Activated naive CD4-positive, alpha-beta T cell treated with anti-CD3 and anti-CD28 coated beads for 36 hours (primary cell): Measurements from ENCODE around the gene FLT4. TPM values are rescaled to one million over a fixed set of nuclear protein-coding genes. Genes with fewer than 3 reads are reported as not detected.

Source experiments
- CTCF ChIA-PET: fragments of 350-600 bp; sonication (Branson Sonifier 250); formaldehyde crosslinking; loops from one replicate; lab custom pipeline; 2021; ENCODE audit warnings: antibody characterized with exemption; lab: Charles Lee
- DNase-seq: peaks from one replicate; pipeline ENCODE4 v3.0.0-alpha.2; 2020
- H3K27ac Mint-ChIP-seq: one replicate; pipeline ENCODE4 v1.8.0; 2021; ENCODE audit warnings: mild to moderate bottlenecking, mixed read lengths
- H3K27me3 Mint-ChIP-seq: one replicate; pipeline ENCODE4 v1.8.0; 2021; ENCODE audit warnings: low read depth, mixed read lengths
- H3K36me3 Mint-ChIP-seq: one replicate; pipeline ENCODE4 v1.8.0; 2021; ENCODE audit warnings: low read depth, mixed read lengths
- H3K4me1 Mint-ChIP-seq: one replicate; pipeline ENCODE4 v1.8.0; 2021; ENCODE audit warnings: low read depth, mixed read lengths
- H3K4me3 Mint-ChIP-seq: one replicate; pipeline ENCODE4 v1.8.0; 2021; ENCODE audit warnings: mild to moderate bottlenecking, moderate library complexity, mixed read lengths
- H3K9me3 Mint-ChIP-seq: one replicate; pipeline ENCODE4 v1.8.0; 2021; ENCODE audit warnings: mixed read lengths
- intact Hi-C: fragments of 100-400 bp; cut with micrococcal nuclease; formaldehyde crosslinking; loops from one replicate; pipeline ENCODE4 v1.15.1; 2023
- total RNA-seq, 2 experiments: library from RNA; stranded (reverse); gene quantifications; one replicate each; pipeline ENCODE4 v1.2.3, GENCODE V29; 2021

Gene FLT4
- total RNA-seq, 2 experiments from 2014 or later = 1.5 to 2.7 TPM

- intact Hi-C loops = no loop called here
Measured at GRCh38 chr5:180627386-180628120, 21.8 kb downstream of the FLT4 start.

GRCh38 chr5:180626661-180627385 lies 22.6 kb downstream of the FLT4 start:
- intact Hi-C loops = no loop called here
- CTCF ChIA-PET = interaction anchor here (0.6 kb wide), 1 partner anchor 268 kb away, joined by 3 read pairs; no protein-coding TSS in a partner anchor
- no peaks in the 10 kb centered on the region for H3K27me3 Mint-ChIP-seq
- no peaks in the 10 kb centered on the region for H3K36me3 Mint-ChIP-seq
- peaks cover 14% of the 10 kb centered on the region for H3K4me1 Mint-ChIP-seq
- DNase-seq = no peak
- no peak overlapping the region for H3K27ac Mint-ChIP-seq
- no peaks in the 10 kb centered on the region for H3K9me3 Mint-ChIP-seq
- H3K4me3 Mint-ChIP-seq = no peak overlapping the region

More at GRCh38 chr5:180627386-180628120, 21.8 kb downstream of the FLT4 start:
- Mint-ChIP-seq H3K36me3 (no peaks in the 10 kb centered on the region), H3K27ac (no peak overlapping the region), H3K9me3 (no peaks in the 10 kb centered on the region), H3K4me3 (no peak overlapping the region), H3K4me1 (peaks cover 14% of the 10 kb centered on the region), H3K27me3 (no peaks in the 10 kb centered on the region)
- CTCF ChIA-PET = interaction anchor here (0.6 kb wide), 1 partner anchor 269 kb away, joined by 3 read pairs; no protein-coding TSS in a partner anchor
- DNase-seq = no peak

- DNase-seq = no peak
Measured at GRCh38 chr5:180625791-180626660, 23.4 kb downstream of the FLT4 start.

GRCh38 chr5:180625125-180625790 lies 24.1 kb downstream of the FLT4 start:
- no peak for DNase-seq
- Mint-ChIP-seq H3K27me3 (no peaks in the 10 kb centered on the region), H3K4me1 (peaks cover 14% of the 10 kb centered on the region), H3K36me3 (no peaks in the 10 kb centered on the region), H3K4me3 (no peak overlapping the region), H3K9me3 (no peaks in the 10 kb centered on the region), H3K27ac (no peak overlapping the region)
- CTCF ChIA-PET = no interaction called here
- intact Hi-C loops = no loop called here

More at GRCh38 chr5:180625791-180626660, 23.4 kb downstream of the FLT4 start:
- CTCF ChIA-PET = no interaction called here
- Mint-ChIP-seq H3K27ac (no peak overlapping the region), H3K36me3 (no peaks in the 10 kb centered on the region), H3K4me3 (no peak overlapping the region), H3K27me3 (no peaks in the 10 kb centered on the region), H3K4me1 (peaks cover 14% of the 10 kb centered on the region), H3K9me3 (no peaks in the 10 kb centered on the region)
- intact Hi-C loops = no loop called here

GRCh38 chr5:180624587-180624986 lies 24.8 kb downstream of the FLT4 start:
- intact Hi-C loops = no loop called here
- CTCF ChIA-PET = no interaction called here

GRCh38 chr5:180623844-180624243 lies 25.6 kb downstream of the FLT4 start:
- H3K9me3 Mint-ChIP-seq = no peaks in the 10 kb centered on the region
- CTCF ChIA-PET = no interaction called here
- H3K4me1 Mint-ChIP-seq = peaks cover 14% of the 10 kb centered on the region
- no peaks in the 10 kb centered on the region for H3K27me3 Mint-ChIP-seq
- H3K4me3 Mint-ChIP-seq = no peak overlapping the region
- intact Hi-C loops = no loop called here
- H3K36me3 Mint-ChIP-seq = no peaks in the 10 kb centered on the region
- H3K27ac Mint-ChIP-seq = peak overlapping the region; percentile 46
- no peak for DNase-seq

More at GRCh38 chr5:180624587-180624986, 24.8 kb downstream of the FLT4 start:
- DNase-seq = no peak
- H3K9me3 Mint-ChIP-seq = no peaks in the 10 kb centered on the region
- no peak overlapping the region for H3K27ac Mint-ChIP-seq
- no peaks in the 10 kb centered on the region for H3K36me3 Mint-ChIP-seq
- H3K4me3 Mint-ChIP-seq = no peak overlapping the region
- no peaks in the 10 kb centered on the region for H3K27me3 Mint-ChIP-seq
- H3K4me1 Mint-ChIP-seq = peaks cover 14% of the 10 kb centered on the region

- CTCF ChIA-PET = no interaction called here
- no peak overlapping the region for H3K27ac Mint-ChIP-seq
- no peak overlapping the region for H3K4me3 Mint-ChIP-seq
- H3K9me3 Mint-ChIP-seq = no peaks in the 10 kb centered on the region
- no peak for DNase-seq
- intact Hi-C loops = no loop called here
- no peaks in the 10 kb centered on the region for H3K36me3 Mint-ChIP-seq
- H3K4me1 Mint-ChIP-seq = peaks cover 15% of the 10 kb centered on the region
- no peaks in the 10 kb centered on the region for H3K27me3 Mint-ChIP-seq
Measured at GRCh38 chr5:180623411-180623834, 26.0 kb downstream of the FLT4 start.

GRCh38 chr5:180622910-180623309 lies 26.5 kb downstream of the FLT4 start:
- CTCF ChIA-PET = no interaction called here

GRCh38 chr5:180621311-180621710 lies 28.1 kb downstream of the FLT4 start:
- intact Hi-C loops = no loop called here
- Mint-ChIP-seq H3K27me3 (no peaks in the 10 kb centered on the region), H3K4me3 (no peak overlapping the region), H3K4me1 (peaks cover 17% of the 10 kb centered on the region), H3K27ac (no peak overlapping the region), H3K9me3 (no peaks in the 10 kb centered on the region), H3K36me3 (no peaks in the 10 kb centered on the region)
- CTCF ChIA-PET = interaction anchor here (0.6 kb wide), 2 partner anchors 68 to 332 kb away, joined by 3 to 5 read pairs; no protein-coding TSS in a partner anchor
- no peak for DNase-seq

More at GRCh38 chr5:180622910-180623309, 26.5 kb downstream of the FLT4 start:
- Mint-ChIP-seq H3K36me3 (no peaks in the 10 kb centered on the region), H3K27ac (no peak overlapping the region), H3K4me3 (no peak overlapping the region), H3K9me3 (no peaks in the 10 kb centered on the region), H3K27me3 (no peaks in the 10 kb centered on the region), H3K4me1 (peaks cover 17% of the 10 kb centered on the region)
- intact Hi-C loops = no loop called here
- no peak for DNase-seq

GRCh38 chr5:180620014-180620413 lies 29.4 kb downstream of the FLT4 start:
- intact Hi-C loops = no loop called here
- Mint-ChIP-seq H3K27ac (no peak overlapping the region), H3K36me3 (no peaks in the 10 kb centered on the region), H3K4me1 (peaks cover 17% of the 10 kb centered on the region), H3K27me3 (no peaks in the 10 kb centered on the region), H3K9me3 (no peaks in the 10 kb centered on the region), H3K4me3 (no peak overlapping the region)
- DNase-seq = no peak
- CTCF ChIA-PET = interaction anchor here (1.3 to 1.5 kb wide), 2 partner anchors 17 to 27 kb away, joined by 4 to 9 read pairs; no protein-coding TSS in a partner anchor

GRCh38 chr5:180619563-180619915 lies 29.9 kb downstream of the FLT4 start:
- Mint-ChIP-seq H3K27me3 (no peaks in the 10 kb centered on the region), H3K36me3 (no peaks in the 10 kb centered on the region), H3K27ac (no peak overlapping the region), H3K4me3 (peak overlapping the region; percentile 47), H3K9me3 (no peaks in the 10 kb centered on the region), H3K4me1 (peaks cover 14% of the 10 kb centered on the region)
- no peak for DNase-seq
- CTCF ChIA-PET = interaction anchor here (0.6 to 1.6 kb wide), 8 partner anchors 11 to 569 kb away, joined by 3 to 9 read pairs (median 4); no protein-coding TSS in a partner anchor
- intact Hi-C loops = loop anchor here (1.0 to 2.0 kb wide), 2 partner anchors 51 to 99 kb away; no protein-coding TSS in a partner anchor
